HCT116 (cell line): ENCODE data around the gene SLC10A2. TPM values are rescaled to one million over a fixed set of nuclear protein-coding genes. Genes with fewer than 3 reads are reported as not detected.

Experiments used
- ATAC-seq: fragments of 200-7000 bp; cut with Tn5 transposase; 2 replicates; pipeline ENCODE4 v1.9.1; 2020; ENCODE audit warnings: mild to moderate bottlenecking, moderate library complexity
- BruUV-seq: library from RNA; stranded (reverse); fragments of 400-500 nt; replicated peaks from 2 replicates; lab custom pipeline; 2021; lab: Mats Ljungman, UMichigan
- CTCF ChIA-PET: fragments of 300-600 bp; sonication (Branson Sonifier 250); formaldehyde crosslinking; loops from one replicate; lab custom pipeline; 2021; ENCODE audit warnings: antibody characterized with exemption; lab: Charles Lee
- POLR2A ChIA-PET: fragments of 300-600, 350-600 bp; sonication (Branson Sonifier 250); formaldehyde crosslinking; loops from one replicate; lab custom pipeline; 2021; ENCODE audit warnings: antibody characterized with exemption; lab: Charles Lee
- RAD21 ChIA-PET, 2 experiments: fragments of 300-600 bp; sonication (Branson Sonifier 250); formaldehyde crosslinking; loops; one replicate each; lab custom pipeline; 2023; ENCODE audit warnings: low total read pairs in 2 of 2; ENCODE audit not compliant: uncharacterized antibody in 2 of 2, unreplicated experiment in 2 of 2, low non-redundant PET in 1 of 2; lab: Charles Lee
- DNase-seq: peaks from one replicate; pipeline ENCODE4 v3.0.0-alpha.2; 2010; ENCODE audit warnings: low read depth, low spot score
- H2AFZ ChIP-seq: fragments of 200-600 bp; shearing (Covaris generic), sonication (generic); 2 replicates; pipeline ENCODE4 v1.6.1; 2017; ENCODE audit warnings: low read depth, mixed run types, mixed read lengths, antibody characterized with exemption, low read length; ENCODE audit not compliant: poor library complexity, severe bottlenecking
- H3K27ac ChIP-seq: 2 replicates; pipeline ENCODE4 v1.5.1; 2012; ENCODE audit warnings: low read depth, low read length
- H3K27me3 ChIP-seq: fragments of 200-600 bp; sonication (generic); 2 replicates; pipeline ENCODE4 v1.6.1; 2016; ENCODE audit warnings: mixed run types, low read length, mixed read lengths; ENCODE audit not compliant: insufficient read depth
- H3K36me3 ChIP-seq, 2 experiments: fragments of 200-500 bp in 1 of 2; fragments of 200-600 bp in 1 of 2; sonication (Bioruptor generic) in 1 of 2; sonication (generic) in 1 of 2; 2 replicates each; pipeline versions ENCODE4 v1.5.1 to v1.6.1; 2014 to 2016; ENCODE audit warnings: low read length in 2 of 2, inconsistent platforms in 1 of 2, mixed read lengths in 1 of 2, mixed run types in 1 of 2; ENCODE audit not compliant: insufficient read depth in 2 of 2, control insufficient read depth in 1 of 2
- H3K4me1 ChIP-seq, 2 experiments: fragments of 200-600 bp in 1 of 2; sonication (generic) in 1 of 2; 2 replicates each; pipeline versions ENCODE4 v1.5.1 to v1.6.1; 2012 to 2017; ENCODE audit warnings: low read length in 2 of 2, inconsistent platforms in 1 of 2, mild to moderate bottlenecking in 1 of 2, mixed read lengths in 1 of 2, mixed run types in 1 of 2, moderate library complexity in 1 of 2; ENCODE audit not compliant: insufficient read depth in 2 of 2, control insufficient read depth in 1 of 2
- H3K4me2 ChIP-seq: fragments of 200-600 bp; sonication (generic); 2 replicates; pipeline ENCODE4 v1.6.1; 2017; ENCODE audit warnings: mixed run types, low read length, mixed read lengths
- H3K4me3 ChIP-seq, 2 experiments: fragments of 200-600 bp in 1 of 2; sonication (generic) in 1 of 2; replicated peaks in 1 of 2; 2 replicates each; pipeline ENCODE4 v1.5.1; 2011 to 2016; ENCODE audit warnings: low read length in 2 of 2, control low read depth in 1 of 2, low read depth in 1 of 2, mild to moderate bottlenecking in 1 of 2, mixed read lengths in 1 of 2, mixed run types in 1 of 2
- H3K79me2 ChIP-seq: fragments of 200-600 bp; sonication (generic); 2 replicates; pipeline ENCODE4 v1.6.1; 2017; ENCODE audit warnings: mild to moderate bottlenecking, mixed run types, low read length, moderate library complexity, mixed read lengths; ENCODE audit not compliant: insufficient read depth
- H3K9ac ChIP-seq: fragments of 200-600 bp; sonication (generic); 2 replicates; pipeline ENCODE4 v1.6.1; 2016; ENCODE audit warnings: low read length, mixed read lengths
- H3K9me2 ChIP-seq: fragments of 200-600 bp; sonication (generic), shearing (Covaris generic); 2 replicates; pipeline ENCODE4 v1.6.1; 2017; ENCODE audit warnings: mixed run types, mild to moderate bottlenecking, moderate library complexity; ENCODE audit not compliant: insufficient read depth
- H3K9me3 ChIP-seq, 2 experiments: fragments of 200-500 bp in 1 of 2; fragments of 200-600 bp in 1 of 2; sonication (Bioruptor generic) in 1 of 2; sonication (generic) in 1 of 2; 2 replicates each; pipeline ENCODE4 v1.6.1; 2014 to 2017; ENCODE audit warnings: low read length in 2 of 2, mixed read lengths in 2 of 2, inconsistent platforms in 1 of 2, low read depth in 1 of 2, mild to moderate bottlenecking in 1 of 2, mixed run types in 1 of 2, moderate library complexity in 1 of 2; ENCODE audit not compliant: control insufficient read depth in 1 of 2, insufficient read depth in 1 of 2
- H4K20me1 ChIP-seq: fragments of 200-600 bp; sonication (generic), shearing (Covaris generic); 2 replicates; pipeline ENCODE4 v1.6.1; 2017; ENCODE audit warnings: mixed run types, mild to moderate bottlenecking, moderate library complexity; ENCODE audit not compliant: insufficient read depth
- CBX3 ChIP-seq: IDR thresholded peaks from 2 replicates; pipeline ENCODE4 v1.6.1; 2012; ENCODE audit warnings: low read depth
- CEBPB ChIP-seq: IDR thresholded peaks from 2 replicates; pipeline ENCODE4 v1.6.1; 2012; ENCODE audit warnings: low read depth
- ELF1 ChIP-seq: IDR thresholded peaks from 2 replicates; pipeline ENCODE4 v1.6.1; 2012; ENCODE audit warnings: low read depth, borderline replicate concordance
- FOSL1 ChIP-seq: IDR thresholded peaks from 2 replicates; pipeline ENCODE4 v1.6.1; 2012; ENCODE audit warnings: low read depth
- POLR2A ChIP-seq: IDR thresholded peaks from 2 replicates; pipeline ENCODE4 v1.7.0; 2011; ENCODE audit warnings: borderline replicate concordance; ENCODE audit not compliant: insufficient read depth, insufficient read length; ENCODE audit errors: extremely low read depth
- RAD21 ChIP-seq: IDR thresholded peaks from 2 replicates; pipeline ENCODE4 v1.6.1; 2012; ENCODE audit warnings: low read depth, mild to moderate bottlenecking
- REST ChIP-seq: IDR thresholded peaks from 2 replicates; pipeline ENCODE4 v1.6.1; 2012; ENCODE audit warnings: low read depth
- SIN3A ChIP-seq: IDR thresholded peaks from 2 replicates; pipeline ENCODE4 v1.6.1; 2012; ENCODE audit warnings: low read depth
- SRF ChIP-seq: IDR thresholded peaks from 2 replicates; pipeline ENCODE4 v1.6.1; 2012; ENCODE audit warnings: low read depth
- YY1 ChIP-seq: IDR thresholded peaks from 2 replicates; pipeline ENCODE4 v1.6.1; 2011; ENCODE audit warnings: low read length, low read depth, moderate library complexity, mild to moderate bottlenecking; ENCODE audit not compliant: insufficient replicate concordance; ENCODE audit errors: extremely low read depth
- ZFX ChIP-seq: fragments of 450-650 bp; IDR thresholded peaks from 2 replicates; pipeline ENCODE4 v1.6.1; 2017
- ZNF274 ChIP-seq: fragments of 200-500 bp; sonication (Bioruptor generic); IDR thresholded peaks from 2 replicates; pipeline ENCODE4 v1.6.1; 2014; ENCODE audit warnings: mild to moderate bottlenecking, low read depth, low read length, inconsistent platforms
- intact Hi-C: fragments of 100-400 bp; cut with micrococcal nuclease; formaldehyde crosslinking; loops from 2 replicates; pipeline ENCODE4 v1.10.0; 2022
- total RNA-seq: library from RNA; stranded (reverse); gene quantifications from one replicate; pipeline ENCODE4 v1.2.1, GENCODE V29; 2021; ENCODE audit not compliant: unreplicated experiment

The SLC10A2 gene
- total RNA-seq, 1 experiment from 2014 or later = not detected

GRCh38 chr13:103055166-103055565 lies 11.1 kb downstream of the SLC10A2 start (continued):
- no peak for TF ChIP-seq REST
- no peak for TF ChIP-seq ZFX
- no peak for TF ChIP-seq SRF
- TF ChIP-seq FOSL1 = no peak
- no peak for TF ChIP-seq ZNF274
- TF ChIP-seq POLR2A = no peak
- no peak for TF ChIP-seq SIN3A
- TF ChIP-seq RAD21 = no peak
- TF ChIP-seq CEBPB = no peak

DNA sequence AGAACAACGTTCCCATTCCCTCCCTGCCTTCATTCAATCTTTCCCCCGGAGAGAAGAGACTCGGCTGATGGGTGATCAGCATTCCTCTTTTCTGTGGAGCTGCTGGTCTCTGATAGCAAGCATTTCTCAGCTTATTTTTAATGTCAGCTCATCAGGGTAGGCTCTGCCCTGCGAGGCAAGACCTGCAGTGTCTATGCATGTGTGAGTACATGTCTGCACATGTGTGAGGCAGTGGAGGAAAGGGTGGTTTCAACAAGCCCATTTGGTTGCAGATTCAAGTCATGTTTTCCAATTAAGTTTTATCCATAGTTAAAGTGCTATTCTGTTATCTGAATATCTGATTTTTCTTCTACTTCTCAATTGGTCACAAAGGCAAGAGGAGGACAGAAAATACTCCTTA lies 19.5 kb downstream of the SLC10A2 start:
- no peak overlapping the region for H3K4me3 ChIP-seq
- no peak overlapping the region for H2AFZ ChIP-seq
- intact Hi-C loops = no loop called here
- H3K9ac ChIP-seq = no peak overlapping the region
- ChIA-PET CTCF (no interaction called here), RAD21 (no interaction called here)
- no peaks in the 10 kb centered on the region for H3K9me2 ChIP-seq
- H3K4me1 ChIP-seq = no peaks in the 10 kb centered on the region
- no peak for ATAC-seq
- BruUV-seq = no TSS peak
- no peak overlapping the region for H3K4me2 ChIP-seq
- DNase-seq = no peak
- H3K9me3 ChIP-seq = no peaks in the 10 kb centered on the region
- H3K36me3 ChIP-seq = no peaks in the 10 kb centered on the region
- H3K27ac ChIP-seq = no peak overlapping the region
- TF ChIP-seq CBX3 = no peak
- no peak for TF ChIP-seq YY1
- TF ChIP-seq ZNF274 = no peak
- no peak for TF ChIP-seq ELF1
- no peak for TF ChIP-seq CEBPB
- TF ChIP-seq POLR2A = no peak
- TF ChIP-seq SIN3A = no peak
- TF ChIP-seq FOSL1 = no peak
- no peak for TF ChIP-seq RAD21
- TF ChIP-seq, all 23 proteins: peak for 0
- POLR2A ChIA-PET = no interaction called here
- no peaks in the 10 kb centered on the region for H3K27me3 ChIP-seq
- H4K20me1 ChIP-seq = no peaks in the 10 kb centered on the region
- H3K79me2 ChIP-seq = no peaks in the 10 kb centered on the region
